ENCODE data around the gene SIGLEC10.

Gene SIGLEC10

DNA sequence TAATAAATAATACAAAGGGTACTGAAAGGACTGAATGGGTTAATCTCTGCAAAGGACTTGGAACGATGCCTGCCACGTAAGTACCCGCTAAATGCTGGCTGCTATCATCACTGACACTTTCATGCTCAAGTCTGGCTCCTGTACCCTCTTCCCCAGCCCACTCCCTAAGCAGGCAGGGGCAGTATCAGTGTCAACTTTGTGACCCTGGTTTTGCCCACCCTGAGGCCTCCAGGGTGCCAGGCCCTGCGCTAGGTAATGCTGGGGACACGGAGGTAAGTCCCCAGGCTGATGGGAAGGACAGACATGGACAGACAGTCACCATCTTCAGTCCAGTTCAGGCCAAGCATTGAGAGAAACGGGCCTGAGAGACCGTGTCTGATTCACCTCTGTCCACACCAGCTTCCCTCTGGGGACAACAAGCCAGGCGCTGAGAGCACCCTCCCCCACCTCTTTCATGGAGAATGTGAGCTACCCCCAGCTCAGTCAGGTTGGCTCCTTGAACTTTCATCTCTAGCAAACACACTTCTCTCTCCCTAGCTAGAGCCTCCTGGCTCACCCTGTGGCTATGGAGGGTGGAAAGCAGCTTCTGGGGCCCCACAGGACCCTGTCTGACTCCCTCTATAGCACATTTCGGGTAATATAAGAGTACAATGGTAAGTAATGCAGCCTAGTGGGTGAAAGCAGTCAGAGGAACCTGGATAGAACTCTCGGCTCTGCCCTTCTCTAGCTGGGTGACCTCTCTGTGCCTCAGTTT is 52.1 kb downstream of the SIGLEC10 start:
- peak; percentile 43 for DNase-seq

DNA sequence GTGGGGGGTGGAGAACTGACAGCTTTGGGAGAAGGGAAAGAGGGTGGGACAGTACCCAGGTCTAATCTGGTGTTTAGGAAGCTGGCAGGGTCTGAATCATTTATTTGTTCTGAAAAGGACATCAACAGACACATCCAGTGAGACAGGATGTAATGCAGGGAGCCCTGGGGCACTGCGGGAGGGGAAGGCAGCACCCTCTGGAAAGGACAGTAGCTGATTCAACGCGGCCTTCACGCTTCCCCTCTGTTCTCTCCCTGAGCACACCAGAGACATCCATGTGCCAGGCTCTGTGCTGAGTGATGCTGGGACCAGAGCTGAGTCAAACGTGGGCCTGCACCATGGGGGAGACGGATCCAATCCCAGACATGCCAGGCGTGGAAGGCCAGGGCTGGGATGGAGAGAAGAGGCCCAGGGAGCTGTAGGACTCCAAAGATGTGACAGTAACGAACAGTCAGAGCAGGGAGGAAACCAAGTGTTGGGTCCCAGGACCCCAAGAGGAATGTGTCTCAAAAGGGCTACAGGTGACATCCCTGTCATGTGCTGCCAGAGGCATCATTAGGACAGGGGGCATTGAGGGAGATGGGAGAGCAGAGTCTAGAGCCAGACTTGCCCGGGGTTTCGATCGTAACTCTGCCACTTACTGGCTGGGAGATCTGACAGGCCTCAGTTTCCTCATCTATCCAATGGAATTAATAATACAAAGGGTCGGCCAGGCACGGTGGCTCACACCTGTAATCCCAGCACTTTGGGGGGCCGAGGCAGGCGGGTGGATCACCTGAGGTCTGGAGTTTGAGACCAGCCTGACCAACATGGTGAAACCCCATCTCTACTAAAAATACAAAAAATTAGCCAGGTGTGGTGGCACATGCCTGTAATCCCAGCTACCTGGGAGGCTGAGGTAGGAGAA is 53.0 kb downstream of the SIGLEC10 start:
- DNase-seq, result no peak

DNA sequence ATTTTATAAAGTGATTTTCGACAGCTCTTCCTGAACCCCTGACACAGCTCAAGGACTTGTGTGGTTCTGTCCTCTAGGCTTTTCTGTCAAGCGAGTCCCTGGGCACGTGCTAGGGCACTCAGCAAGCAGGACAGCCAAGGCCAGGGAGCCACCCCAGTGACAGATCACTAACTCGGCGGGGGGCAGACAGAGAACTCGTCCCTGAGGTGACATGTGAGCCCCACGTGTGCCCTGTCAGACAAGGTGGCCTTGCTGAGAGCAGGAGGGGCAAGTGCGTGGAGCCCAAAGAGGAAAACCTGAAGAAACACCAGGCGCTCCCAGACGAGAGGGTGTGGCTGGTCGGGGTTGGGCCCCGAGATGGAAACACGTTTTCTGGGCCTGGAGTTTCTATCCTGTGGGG is 56.2 kb downstream of the SIGLEC10 start:
- DNase-seq, result no peak
